Measurements from ENCODE around the gene C10orf143. TPM values are rescaled to one million over a fixed set of nuclear protein-coding genes. Genes with fewer than 3 reads are reported as not detected.
"Not testable (repeated sequence)": the region's sequence is repeated elsewhere in the genome, so short reads cannot be mapped to it uniquely, and the experiment has no call there.

The C10orf143 gene
- total RNA-seq, 1 experiment from 2014 or later: 2.2 TPM

- DNase-seq (ENCODE audit: low spot score): no peak
These were observed 1.2 kb upstream of the C10orf143 start for GRCh38 chr10:130111852-130112180.

GRCh38 chr10:130111113-130111851, 652 bp upstream of the C10orf143 start:
- DNase-seq (ENCODE audit: low spot score): peak; percentile 97

GRCh38 chr10:130109796-130110245, 809 bp downstream of the C10orf143 start:
- DNase-seq (ENCODE audit: low spot score): peak; percentile 76

- no peak for DNase-seq (ENCODE audit: low spot score)
These were observed 1.6 kb downstream of the C10orf143 start for GRCh38 chr10:130108934-130109604.

- not testable (repeated sequence) for DNase-seq (ENCODE audit: low spot score)
These were observed 2.5 kb downstream of the C10orf143 start for GRCh38 chr10:130108146-130108545.

- DNase-seq (ENCODE audit: low spot score): no peak
These were observed 4.9 kb downstream of the C10orf143 start for GRCh38 chr10:130105724-130106123.

GRCh38 chr10:130099344-130099743, 11.3 kb downstream of the C10orf143 start:
- no peak for DNase-seq (ENCODE audit: low spot score)

- not testable (repeated sequence) for DNase-seq (ENCODE audit: low spot score)
These were observed 20.1 kb downstream of the C10orf143 start for GRCh38 chr10:130090565-130090964.

GRCh38 chr10:130080461-130080814, 30.2 kb downstream of the C10orf143 start:
- no peak for DNase-seq (ENCODE audit: low spot score)

- no peak for DNase-seq (ENCODE audit: low spot score)
These were observed 30.8 kb downstream of the C10orf143 start for GRCh38 chr10:130079614-130080460.

- DNase-seq (ENCODE audit: low spot score): no peak
These were observed 32.5 kb downstream of the C10orf143 start for GRCh38 chr10:130078120-130078519.

GRCh38 chr10:130076681-130077080, 33.9 kb downstream of the C10orf143 start:
- DNase-seq (ENCODE audit: low spot score): no peak

- no peak for DNase-seq (ENCODE audit: low spot score)
These were observed 36.0 kb downstream of the C10orf143 start for GRCh38 chr10:130074639-130075038.

- no peak for DNase-seq (ENCODE audit: low spot score)
These were observed 36.7 kb downstream of the C10orf143 start for GRCh38 chr10:130073912-130074311.

- DNase-seq (ENCODE audit: low spot score): no peak
These were observed 38.4 kb downstream of the C10orf143 start for GRCh38 chr10:130072247-130072646.

GRCh38 chr10:130067893-130068292, 42.7 kb downstream of the C10orf143 start:
- no peak for DNase-seq (ENCODE audit: low spot score)

GRCh38 chr10:130066743-130067142, 43.9 kb downstream of the C10orf143 start:
- DNase-seq (ENCODE audit: low spot score): no peak

- no peak for DNase-seq (ENCODE audit: low spot score)
These were observed 45.4 kb downstream of the C10orf143 start for GRCh38 chr10:130065251-130065650.

- DNase-seq (ENCODE audit: low spot score): no peak
These were observed 45.8 kb downstream of the C10orf143 start for GRCh38 chr10:130064783-130065182.

- no peak for DNase-seq (ENCODE audit: low spot score)
These were observed 47.7 kb downstream of the C10orf143 start for GRCh38 chr10:130062976-130063375.

GRCh38 chr10:130062201-130062600, 48.4 kb downstream of the C10orf143 start:
- no peak for DNase-seq (ENCODE audit: low spot score)

GRCh38 chr10:130061760-130062159, 48.9 kb downstream of the C10orf143 start:
- DNase-seq (ENCODE audit: low spot score): no peak

All from H4 (cell line).